H1 (cell line): ENCODE results near the gene PPIG. TPM values are rescaled to one million over a fixed set of nuclear protein-coding genes. Genes with fewer than 3 reads are reported as not detected.

ENCODE experiments used
- CTCF ChIA-PET: fragments of 300-600 bp; sonication (Branson Sonifier 250); formaldehyde crosslinking; loops from one replicate; lab custom pipeline; 2021; ENCODE audit not compliant: partially characterized antibody; lab: Charles Lee
- POLR2A ChIA-PET: fragments of 300-600 bp; sonication (Branson Sonifier 250); formaldehyde crosslinking; loops from one replicate; lab custom pipeline; 2021; ENCODE audit warnings: inconsistent platforms; ENCODE audit not compliant: partially characterized antibody; lab: Charles Lee
- DNase-seq, 2 experiments: peaks; one replicate each; pipeline versions ENCODE4 v3.0.0 to v3.0.0-alpha.2; 2010 to 2022; ENCODE audit warnings: low spot score in 2 of 2, low read depth in 1 of 2, mixed read lengths in 1 of 2
- FAIRE-seq: peaks from 2 replicates; lab custom pipeline; 2011; peaks lifted over from hg19 to GRCh38; lab: Jason Lieb, UNC
- H2AFZ ChIP-seq: 2 replicates; pipeline ENCODE4 v1.8.1; 2012; ENCODE audit warnings: low read length, inconsistent platforms
- H2AK5ac ChIP-seq: 2 replicates; pipeline ENCODE4 v1.6.1; 2013; ENCODE audit warnings: low read depth, low read length
- H2BK120ac ChIP-seq: replicated peaks from 2 replicates; pipeline ENCODE3; 2013; ENCODE audit warnings: low read depth, low read length, inconsistent platforms
- H2BK12ac ChIP-seq: 2 replicates; pipeline ENCODE4 v1.6.1; 2013; ENCODE audit warnings: low read depth, low read length
- H2BK15ac ChIP-seq: 2 replicates; pipeline ENCODE4 v1.6.1; 2013; ENCODE audit warnings: low read length
- H2BK20ac ChIP-seq: 2 replicates; pipeline ENCODE4 v1.6.1; 2013; ENCODE audit warnings: low read length
- H2BK5ac ChIP-seq: 2 replicates; pipeline ENCODE4 v1.6.1; 2013; ENCODE audit warnings: low read depth, low read length
- H3K14ac ChIP-seq: 2 replicates; pipeline ENCODE4 v1.6.1; 2013; ENCODE audit warnings: inconsistent platforms; ENCODE audit not compliant: insufficient read length
- H3K18ac ChIP-seq: 2 replicates; pipeline ENCODE4 v1.6.1; 2013; ENCODE audit warnings: low read length; ENCODE audit errors: extremely low read depth
- H3K23ac ChIP-seq: 2 replicates; pipeline ENCODE4 v1.6.1; 2013; ENCODE audit warnings: inconsistent platforms; ENCODE audit not compliant: insufficient read length
- H3K23me2 ChIP-seq: 2 replicates; pipeline ENCODE4 v1.6.1; 2013; ENCODE audit warnings: low read depth, low read length
- H3K27ac ChIP-seq: 2 replicates; pipeline ENCODE4 v1.6.1; 2011; ENCODE audit warnings: low read depth, low read length, inconsistent platforms
- H3K27me3 ChIP-seq, 4 experiments: replicated peaks in 1 of 4; 1 replicate in 1 of 4; 2 replicates in 3 of 4; pipeline versions ENCODE4 v1.6.1 to v1.8.1; 2011 to 2013; ENCODE audit warnings: low read length in 3 of 4, mild to moderate bottlenecking in 3 of 4, inconsistent platforms in 2 of 4, mixed read lengths in 2 of 4, moderate library complexity in 1 of 4; ENCODE audit not compliant: control insufficient read depth in 3 of 4, insufficient read depth in 3 of 4; ENCODE audit errors: extremely low read depth in 1 of 4
- H3K36me3 ChIP-seq, 4 experiments: 2 replicates each; pipeline versions ENCODE4 v1.6.1 to v1.8.1; 2011 to 2013; ENCODE audit warnings: mild to moderate bottlenecking in 4 of 4, low read length in 3 of 4, moderate library complexity in 2 of 4, control low read depth in 1 of 4, inconsistent platforms in 1 of 4; ENCODE audit not compliant: insufficient read depth in 4 of 4, control insufficient read depth in 2 of 4
- H3K4ac ChIP-seq: replicated peaks from 2 replicates; pipeline ENCODE3; 2013; ENCODE audit warnings: low read length, low read depth, mixed read lengths, inconsistent platforms; ENCODE audit not compliant: insufficient read length
- H3K4me1 ChIP-seq, 4 experiments: replicated peaks in 1 of 4; 1 replicate in 1 of 4; 2 replicates in 3 of 4; pipeline versions ENCODE4 v1.6.1 to v1.8.1; 2011 to 2013; ENCODE audit warnings: low read length in 3 of 4, inconsistent platforms in 2 of 4, mixed read lengths in 1 of 4; ENCODE audit not compliant: insufficient read depth in 4 of 4, control insufficient read depth in 3 of 4
- H3K4me2 ChIP-seq, 2 experiments: 2 replicates each; pipeline versions ENCODE4 v1.6.1 to v1.8.1; 2011 to 2013; ENCODE audit warnings: low read depth in 2 of 2, low read length in 2 of 2, control low read depth in 1 of 2, inconsistent platforms in 1 of 2, mild to moderate bottlenecking in 1 of 2; ENCODE audit not compliant: insufficient read depth in 1 of 2
- H3K4me3 ChIP-seq, 4 experiments: fragments of 200-600, 300-600 bp in 1 of 4; sonication (generic), shearing (Covaris generic), sonication (Bioruptor Twin) in 1 of 4; 2 replicates each; pipeline versions ENCODE4 v1.5.1 to v1.8.1; 2011 to 2016; ENCODE audit warnings: low read length in 4 of 4, low read depth in 3 of 4, control low read depth in 2 of 4, inconsistent platforms in 2 of 4, mild to moderate bottlenecking in 2 of 4, mixed read lengths in 1 of 4, moderate library complexity in 1 of 4; ENCODE audit not compliant: insufficient read depth in 2 of 4; ENCODE audit errors: extremely low read depth in 1 of 4
- H3K56ac ChIP-seq: replicated peaks from 2 replicates; pipeline ENCODE3; 2013; ENCODE audit warnings: low read depth, mild to moderate bottlenecking, mixed read lengths, low read length, inconsistent platforms; ENCODE audit not compliant: insufficient read length
- H3K79me1 ChIP-seq: 2 replicates; pipeline ENCODE4 v1.6.1; 2013; ENCODE audit warnings: low read depth, low read length, control low read depth
- H3K79me2 ChIP-seq, 2 experiments: 2 replicates each; pipeline versions ENCODE4 v1.6.1 to v1.8.1; 2012 to 2013; ENCODE audit warnings: low read length in 2 of 2, mild to moderate bottlenecking in 2 of 2, inconsistent platforms in 1 of 2; ENCODE audit not compliant: insufficient read depth in 2 of 2, control insufficient read depth in 1 of 2
- H3K9ac ChIP-seq, 4 experiments: replicated peaks in 1 of 4; 1 replicate in 1 of 4; 2 replicates in 3 of 4; pipeline versions ENCODE4 v1.6.1 to v1.8.1; 2011 to 2013; ENCODE audit warnings: low read depth in 3 of 4, low read length in 3 of 4, control low read depth in 2 of 4, mild to moderate bottlenecking in 2 of 4, moderate library complexity in 2 of 4, inconsistent platforms in 1 of 4; ENCODE audit errors: extremely low read depth in 1 of 4
- H3K9me3 ChIP-seq, 2 experiments: 2 replicates each; pipeline versions ENCODE4 v1.6.1 to v1.8.1; 2012 to 2013; ENCODE audit warnings: mild to moderate bottlenecking in 2 of 2, moderate library complexity in 2 of 2, control low read depth in 1 of 2, inconsistent platforms in 1 of 2, low read depth in 1 of 2, low read length in 1 of 2, mixed read lengths in 1 of 2; ENCODE audit not compliant: insufficient read depth in 2 of 2
- H4K20me1 ChIP-seq, 2 experiments: replicated peaks in 1 of 2; 2 replicates each; pipeline versions ENCODE3 to v1.8.1; 2011 to 2013; ENCODE audit warnings: inconsistent platforms in 2 of 2, low read length in 2 of 2, mild to moderate bottlenecking in 1 of 2; ENCODE audit not compliant: insufficient read depth in 2 of 2, control insufficient read depth in 1 of 2
- H4K5ac ChIP-seq: 2 replicates; pipeline ENCODE4 v1.6.1; 2013; ENCODE audit warnings: low read length, low read depth, mixed read lengths, inconsistent platforms; ENCODE audit not compliant: insufficient read length
- H4K8ac ChIP-seq: 2 replicates; pipeline ENCODE4 v1.8.0; 2013; ENCODE audit warnings: mild to moderate bottlenecking, moderate library complexity, low read length, inconsistent platforms; ENCODE audit not compliant: insufficient read depth; ENCODE audit errors: extremely low read depth
- H4K91ac ChIP-seq: replicated peaks from 2 replicates; pipeline ENCODE3; 2013; ENCODE audit warnings: low read length, mixed read lengths, inconsistent platforms; ENCODE audit not compliant: insufficient read length
- ASH2L ChIP-seq: fragments of 200-600, 300-600 bp; sonication (generic); IDR thresholded peaks from one replicate; pipeline ENCODE4 v1.7.1; 2017; ENCODE audit warnings: low read length
- BRCA1 ChIP-seq: IDR thresholded peaks from 2 replicates; pipeline ENCODE4 v1.6.1; 2012; ENCODE audit warnings: low read depth, low read length, improper control_type of control experiment
- CEBPB ChIP-seq: IDR thresholded peaks from 2 replicates; pipeline ENCODE4 v1.6.1; 2012; ENCODE audit warnings: low read depth, low read length
- CTCF ChIP-seq, 3 experiments: IDR thresholded peaks; 1 replicate in 2 of 3; 2 replicates in 1 of 3; pipeline versions ENCODE4 v1.5.1 to v1.6.1; 2011; ENCODE audit warnings: low read length in 3 of 3, mild to moderate bottlenecking in 3 of 3, inconsistent platforms in 2 of 3, low read depth in 1 of 3, moderate library complexity in 1 of 3; ENCODE audit not compliant: insufficient read depth in 1 of 3; ENCODE audit errors: control extremely low read depth in 1 of 3
- EGR1 ChIP-seq: IDR thresholded peaks from 2 replicates; pipeline ENCODE4 v1.6.1; 2011; ENCODE audit warnings: low read depth, low read length, borderline replicate concordance
- HDAC2 ChIP-seq, 2 experiments: fragments of 300-600 bp in 1 of 2; sonication (generic) in 1 of 2; IDR thresholded peaks; 2 replicates each; pipeline ENCODE4 v1.6.1; 2011 to 2012; ENCODE audit warnings: low read depth in 2 of 2, low read length in 2 of 2, mild to moderate bottlenecking in 2 of 2, moderate library complexity in 2 of 2, borderline replicate concordance in 1 of 2, inconsistent platforms in 1 of 2
- KDM5A ChIP-seq: fragments of 200-600 bp; IDR thresholded peaks from 2 replicates; pipeline ENCODE4 v1.7.1; 2012; ENCODE audit warnings: mild to moderate bottlenecking, low read length, inconsistent platforms, mixed read lengths
- POLR2A ChIP-seq, 2 experiments: IDR thresholded peaks; 1 replicate in 1 of 2; 2 replicates in 1 of 2; pipeline ENCODE4 v1.6.1; 2011; ENCODE audit warnings: low read depth in 2 of 2, low read length in 2 of 2, mild to moderate bottlenecking in 2 of 2; ENCODE audit errors: control extremely low read depth in 1 of 2
- POU5F1 ChIP-seq: IDR thresholded peaks from 2 replicates; pipeline ENCODE4 v1.6.1; 2011; ENCODE audit warnings: low read depth, mild to moderate bottlenecking, low read length, moderate library complexity
- RBBP5 ChIP-seq: IDR thresholded peaks from 2 replicates; pipeline ENCODE4 v1.7.1; 2012; ENCODE audit warnings: low read depth, mild to moderate bottlenecking, inconsistent platforms, low read length, moderate library complexity, borderline replicate concordance
- SP4 ChIP-seq: IDR thresholded peaks from 2 replicates; pipeline ENCODE4 v1.6.1; 2012; ENCODE audit warnings: low read length, inconsistent platforms
- SRF ChIP-seq: IDR thresholded peaks from 2 replicates; pipeline ENCODE4 v1.6.1; 2011; ENCODE audit warnings: mild to moderate bottlenecking, low read depth, low read length, moderate library complexity
- ZNF274 ChIP-seq: IDR thresholded peaks from 2 replicates; pipeline ENCODE4 v1.7.0; 2012; ENCODE audit warnings: low read length, borderline replicate concordance; ENCODE audit errors: extremely low read depth
- WGBS, 2 experiments: shearing (Covaris generic) in 1 of 2; methylation state at CpG; one replicate each; pipeline versions ENCODE4 v1.1.6 to v1.1.7; 2013 to 2015; ENCODE audit warnings: low lambda C conversion rate in 2 of 2, mixed read lengths in 2 of 2, inconsistent platforms in 1 of 2, low coverage in 1 of 2, missing lambda C conversion rate in 1 of 2; ENCODE audit not compliant: insufficient replicate concordance in 2 of 2, insufficient coverage in 1 of 2, insufficient read length in 1 of 2; ENCODE audit errors: extremely low coverage in 1 of 2, missing lambda C conversion rate in 1 of 2; 5-methylcytosine and 5-hydroxymethylcytosine counted together
- polyA plus RNA-seq, 7 experiments: library from polyadenylated mRNA; depleted of rRNA in 3 of 7; stranded (reverse) in 5 of 7; unstranded in 2 of 7; fragments of >200 nt in 5 of 7; fragments of 200-250 nt in 2 of 7; gene quantifications; 1 replicate in 5 of 7; 2 replicates in 1 of 7; 4 replicates in 1 of 7; pipeline versions ENCODE4 v1.2.1 to v1.2.3, GENCODE V29; 2011 to 2013; ENCODE audit warnings: missing spikeins in 2 of 7, mixed read lengths in 2 of 7
- total RNA-seq: library from RNA; stranded (reverse); fragmentation: NEBNext Ultra II Directional; extraction: Animal tissue kit (Norgen Biotek cat#: 25700); gene quantifications from 2 replicates; pipeline ENCODE4 v1.2.1, GENCODE V29; 2021

PPIG gene
- total and polyA plus RNA-seq, 2 of the 8 experiments (the other 6 are each of a cell fraction or from before 2014, with no cell fraction given): 14.7 to 71.0 TPM

DNA sequence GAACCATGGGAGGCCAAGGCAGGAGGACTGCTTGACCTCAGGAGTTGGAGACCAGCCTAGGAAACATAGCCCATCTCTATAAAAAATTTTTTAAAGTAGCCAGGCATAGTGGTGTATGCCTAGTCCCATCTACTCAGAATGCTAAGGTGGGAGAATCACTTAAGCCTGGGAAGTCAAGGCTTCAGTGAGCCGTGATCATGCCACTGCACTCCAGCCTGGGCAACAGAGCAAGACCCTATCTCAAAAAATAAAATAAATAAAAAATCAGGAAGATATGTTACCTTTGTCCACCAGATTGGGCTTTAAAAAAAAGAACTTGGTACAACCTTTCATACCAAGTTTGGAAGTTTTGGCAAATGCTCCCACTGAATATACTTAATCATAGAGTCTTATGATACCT, 74.7 kb downstream of the PPIG start:
- Histone ChIP-seq H2BK12ac (no peak overlapping the region), H2BK5ac (no peak overlapping the region), H4K5ac (no peak overlapping the region), H3K36me3 (no peaks in the 10 kb centered on the region), H2BK15ac (no peak overlapping the region), H3K56ac (no peak overlapping the region), H3K79me1 (no peaks in the 10 kb centered on the region), H3K23me2 (no peaks in the 10 kb centered on the region; the same call in 1 of the 2 replicates), H3K14ac (no peak overlapping the region), H3K23ac (no peak overlapping the region), H3K9me3 (no peaks in the 10 kb centered on the region), H3K9ac (no peak overlapping the region), H2BK120ac (no peak overlapping the region), H3K18ac (no peak overlapping the region), H2AFZ (no peak overlapping the region), H3K4me3 (no peak overlapping the region), H3K79me2 (no peaks in the 10 kb centered on the region), H3K27ac (no peak overlapping the region), H4K91ac (no peak overlapping the region), H2BK20ac (no peak overlapping the region), H3K4me2 (no peak overlapping the region), H4K20me1 (no peaks in the 10 kb centered on the region), H3K4me1 (no peaks in the 10 kb centered on the region), H3K4ac (no peak overlapping the region), H3K27me3 (no peaks in the 10 kb centered on the region), H4K8ac (no peak overlapping the region), H2AK5ac (no peak overlapping the region)
- 90% methylated on average over 1 of the region's 1 CpG; no CpG with 5 or more reads in 1 of the 2 experiments for WGBS, 2 experiments
- CTCF ChIA-PET: no interaction called here
- POLR2A ChIA-PET: no interaction called here
- FAIRE-seq: no peak
- no peak for DNase-seq
- TF ChIP-seq ASH2L (no peak), HDAC2 (IDR thresholded peaks at IDR 0.05; ENCODE audit: borderline replicate concordance in 1 of 2, low read depth in 2 of 2, low read length in 2 of 2) (no peak), CTCF (IDR thresholded peaks at IDR 0.05; ENCODE audit: control extremely low read depth in 1 of 3, insufficient read depth in 1 of 3, low read depth in 1 of 3, low read length in 3 of 3) (no peak), ZNF274 (no peak), SP4 (no peak), EGR1 (no peak), RBBP5 (no peak), POLR2A (IDR thresholded peaks at IDR 0.05; ENCODE audit: control extremely low read depth in 1 of 2, low read depth in 2 of 2, low read length in 2 of 2) (no peak), CEBPB (no peak), SRF (no peak), POU5F1 (no peak), BRCA1 (no peak), KDM5A (no peak)
